Measurements from ENCODE around the gene GPC6.

DNA sequence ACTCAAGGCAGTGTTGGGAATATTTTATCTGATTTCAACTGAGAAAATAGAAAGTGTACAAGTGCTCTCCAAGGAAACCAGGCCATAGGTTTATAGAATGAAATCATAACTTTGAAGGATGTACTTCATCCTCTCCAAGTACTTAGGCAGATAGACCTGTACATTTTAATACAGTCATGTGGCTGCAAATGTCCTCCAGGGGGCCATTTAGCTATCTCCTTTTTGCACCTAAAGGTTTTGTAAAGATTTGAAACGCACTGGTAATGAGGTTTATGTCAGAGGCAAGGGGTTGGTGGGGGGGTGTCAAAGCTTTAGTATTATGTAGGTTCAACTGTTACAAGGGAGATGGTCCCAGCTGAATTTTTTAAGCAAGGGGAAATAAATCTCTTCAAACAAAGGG, 888.4 kb downstream of the GPC6 start:
- TF ChIP-seq, protein P1, sequence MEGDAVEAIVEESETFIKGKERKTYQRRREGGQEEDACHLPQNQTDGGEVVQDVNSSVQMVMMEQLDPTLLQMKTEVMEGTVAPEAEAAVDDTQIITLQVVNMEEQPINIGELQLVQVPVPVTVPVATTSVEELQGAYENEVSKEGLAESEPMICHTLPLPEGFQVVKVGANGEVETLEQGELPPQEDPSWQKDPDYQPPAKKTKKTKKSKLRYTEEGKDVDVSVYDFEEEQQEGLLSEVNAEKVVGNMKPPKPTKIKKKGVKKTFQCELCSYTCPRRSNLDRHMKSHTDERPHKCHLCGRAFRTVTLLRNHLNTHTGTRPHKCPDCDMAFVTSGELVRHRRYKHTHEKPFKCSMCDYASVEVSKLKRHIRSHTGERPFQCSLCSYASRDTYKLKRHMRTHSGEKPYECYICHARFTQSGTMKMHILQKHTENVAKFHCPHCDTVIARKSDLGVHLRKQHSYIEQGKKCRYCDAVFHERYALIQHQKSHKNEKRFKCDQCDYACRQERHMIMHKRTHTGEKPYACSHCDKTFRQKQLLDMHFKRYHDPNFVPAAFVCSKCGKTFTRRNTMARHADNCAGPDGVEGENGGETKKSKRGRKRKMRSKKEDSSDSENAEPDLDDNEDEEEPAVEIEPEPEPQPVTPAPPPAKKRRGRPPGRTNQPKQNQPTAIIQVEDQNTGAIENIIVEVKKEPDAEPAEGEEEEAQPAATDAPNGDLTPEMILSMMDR (optimal IDR thresholded peaks at IDR 0.05 in 1 of 3, IDR thresholded peaks at IDR 0.05 in 1 of 3, conservative IDR thresholded peaks at IDR 0.05 in 1 of 3; ENCODE audit: extremely low read depth in 1 of 3, insufficient read depth in 2 of 3, low read length in 3 of 3) = no peak
- no peak for TF ChIP-seq EZH2 (IDR thresholded peaks at IDR 0.05; ENCODE audit: low read length)

All from keratinocyte (primary cell).